Bone marrow (tissue), 2 donors: Measurements from ENCODE around the gene ABCB11.

Experiments
- DNase-seq, 2 donors: peaks; one replicate each; lab custom pipeline; 2025; lab: John Stamatoyannopoulos, UW

The ABCB11 gene

GRCh38 chr2:168974428-168974827 lies 56.7 kb downstream of the ABCB11 start:
- no peak for DNase-seq

GRCh38 chr2:168971261-168971660 lies 59.9 kb downstream of the ABCB11 start:
- DNase-seq = no peak

GRCh38 chr2:168970711-168971233 lies 60.4 kb downstream of the ABCB11 start:
- DNase-seq = no peak

DNA sequence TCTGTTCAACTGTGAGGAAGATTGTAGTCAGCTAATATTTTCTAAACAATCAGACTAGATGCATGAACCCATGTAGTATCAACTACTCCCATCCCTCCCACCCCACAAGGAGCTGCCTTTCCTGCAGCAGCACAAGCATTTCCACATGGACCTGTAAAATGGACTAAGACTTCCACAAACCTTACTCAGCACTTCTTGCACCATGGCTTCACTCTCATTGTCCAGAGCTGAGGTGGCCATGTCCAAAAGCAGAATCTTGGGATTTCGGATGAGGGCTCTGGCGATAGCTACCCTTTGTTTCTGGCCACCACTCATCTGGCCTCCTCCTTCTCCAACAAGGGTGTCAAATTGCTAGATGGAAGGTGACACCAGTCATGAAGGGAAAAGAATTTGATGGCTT lies 61.3 kb downstream of the ABCB11 start:
- no peak for DNase-seq

DNA sequence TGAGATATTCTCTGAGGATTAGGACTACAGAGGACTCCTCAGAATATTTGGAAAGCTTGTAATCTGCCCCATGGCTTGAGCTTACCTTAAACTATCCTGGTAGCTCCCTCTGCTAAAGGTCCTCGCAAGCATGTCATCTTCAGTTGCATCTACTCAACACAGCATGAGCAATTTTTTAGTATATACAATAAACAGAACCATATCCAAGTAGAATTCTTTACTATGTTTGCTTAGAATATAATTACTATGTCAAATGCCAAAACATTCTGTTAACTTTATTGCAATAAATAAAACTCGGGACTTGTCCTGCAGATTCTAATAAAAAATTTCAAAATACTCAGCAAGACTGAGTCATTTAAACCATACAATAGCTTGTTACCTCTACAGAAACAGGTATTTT lies 62.8 kb downstream of the ABCB11 start:
- DNase-seq = no peak

DNA sequence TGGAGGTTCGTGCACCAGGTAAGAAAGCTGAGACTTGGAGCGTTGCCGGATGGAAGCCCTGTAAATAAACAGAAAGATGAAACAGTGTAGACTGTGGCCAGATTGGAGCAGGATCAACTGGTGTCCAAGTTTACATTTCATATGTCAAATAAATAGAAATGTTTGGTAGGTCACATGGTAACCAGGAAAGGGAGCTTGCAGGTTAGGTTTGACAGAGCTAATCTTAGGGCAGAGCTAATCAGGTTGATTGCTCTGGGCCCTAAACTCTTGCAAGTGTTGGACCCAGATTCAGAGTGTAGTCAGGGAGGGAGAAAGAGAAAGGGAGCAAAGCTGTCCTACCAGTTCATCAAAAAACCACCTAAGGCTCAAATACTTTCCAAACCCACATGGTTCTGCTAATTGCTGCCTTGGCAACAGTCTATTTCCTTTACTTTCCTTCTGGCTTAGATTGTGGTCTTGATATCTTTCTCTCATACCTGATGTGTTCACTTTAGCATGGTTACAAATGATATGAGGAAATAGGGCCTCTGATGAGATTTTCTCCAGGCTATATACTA lies 66.8 kb downstream of the ABCB11 start:
- DNase-seq = no peak

GRCh38 chr2:168962636-168963035 lies 68.5 kb downstream of the ABCB11 start:
- no peak for DNase-seq

GRCh38 chr2:168961450-168962229 lies 69.5 kb downstream of the ABCB11 start:
- peak in 1 of 2 donors; percentile 61 for DNase-seq

- no peak for DNase-seq
Observed at GRCh38 chr2:168956392-168956791, 74.7 kb downstream of the ABCB11 start.

GRCh38 chr2:168955321-168955720 lies 75.8 kb downstream of the ABCB11 start:
- DNase-seq = no peak

DNA sequence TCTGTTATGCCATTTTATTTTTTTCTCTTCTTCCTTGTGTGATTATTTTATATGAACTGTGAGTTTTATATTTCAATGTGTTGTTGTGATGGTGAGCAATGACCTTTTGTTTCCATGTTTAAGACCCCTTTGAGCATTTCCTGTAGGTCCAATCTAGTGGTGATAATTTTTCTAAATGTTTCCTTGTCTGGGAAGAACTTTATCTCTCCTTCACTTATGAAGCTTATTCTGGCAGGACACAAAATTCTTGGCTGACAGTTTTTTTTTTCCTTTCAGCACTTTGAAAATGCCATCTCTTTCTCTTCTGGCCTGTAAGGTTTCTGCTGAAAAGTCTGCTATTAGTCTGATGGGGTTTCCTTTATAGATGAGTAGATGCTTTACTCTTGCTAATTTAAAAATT lies 76.9 kb downstream of the ABCB11 start:
- DNase-seq = no peak

GRCh38 chr2:168952424-168952823 lies 78.7 kb downstream of the ABCB11 start:
- no peak for DNase-seq

- no peak for DNase-seq
Observed at GRCh38 chr2:168951871-168952270, 79.3 kb downstream of the ABCB11 start.

- no peak for DNase-seq
Observed at GRCh38 chr2:168949324-168949723, 81.8 kb downstream of the ABCB11 start.

DNA sequence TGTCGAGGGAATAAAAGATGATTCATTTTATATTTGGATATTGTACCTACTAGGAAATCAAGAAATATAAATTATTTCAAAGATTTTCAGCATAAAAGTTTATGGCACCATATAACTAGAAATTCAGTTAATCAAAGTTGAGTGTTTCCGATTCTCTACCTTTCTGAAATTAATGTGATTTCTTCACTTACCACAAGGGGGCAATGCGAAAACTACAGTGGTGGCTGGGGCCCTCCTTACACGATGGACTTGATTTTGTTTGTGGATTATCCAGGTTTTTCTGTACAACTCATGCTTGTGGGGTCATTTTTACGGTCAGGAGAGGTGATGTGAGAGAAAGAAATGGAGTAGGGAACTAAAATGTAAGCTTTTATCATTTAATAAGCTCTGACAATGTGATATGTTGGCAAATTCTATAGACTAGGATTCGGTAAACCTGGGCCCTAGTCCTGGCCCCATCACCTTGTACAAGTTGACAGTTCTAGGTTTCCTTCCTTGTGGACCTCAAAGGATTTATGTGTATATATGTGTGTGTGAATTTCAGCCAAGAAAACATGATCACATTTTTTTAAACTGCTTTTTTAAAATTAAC lies 82.4 kb downstream of the ABCB11 start:
- no peak for DNase-seq

GRCh38 chr2:168945508-168945907 lies 85.6 kb downstream of the ABCB11 start:
- DNase-seq = no peak

GRCh38 chr2:168944065-168944464 lies 87.1 kb downstream of the ABCB11 start:
- DNase-seq = no peak

GRCh38 chr2:168941297-168941696 lies 89.8 kb downstream of the ABCB11 start:
- no peak for DNase-seq

DNA sequence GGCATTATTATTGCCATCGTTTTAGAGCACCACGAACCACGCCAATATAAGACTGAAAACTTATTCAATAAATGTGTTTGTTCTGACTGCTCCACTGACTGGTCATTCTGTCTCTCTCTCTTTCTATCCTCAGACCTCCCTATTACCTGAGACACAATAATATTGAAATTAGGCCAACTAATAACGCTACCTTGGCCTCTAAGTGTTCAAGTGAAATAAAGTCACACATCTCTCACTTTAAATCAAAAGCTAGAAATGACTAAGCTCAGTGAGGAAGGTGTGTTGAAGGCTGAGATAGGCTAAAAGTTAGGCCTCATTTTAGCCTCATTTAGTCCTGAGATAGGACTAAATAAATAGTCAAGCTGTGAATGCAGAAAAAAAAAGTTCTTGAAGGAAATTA lies 91.2 kb downstream of the ABCB11 start:
- no peak for DNase-seq

GRCh38 chr2:168939061-168939460 lies 92.1 kb downstream of the ABCB11 start:
- no peak for DNase-seq

- no peak for DNase-seq
Observed at GRCh38 chr2:168935810-168936581, 95.1 kb downstream of the ABCB11 start.

- DNase-seq = no peak
Observed at GRCh38 chr2:168934826-168935225, 96.3 kb downstream of the ABCB11 start.
